ENCODE data around the gene TMA7. TPM values are rescaled to one million over a fixed set of nuclear protein-coding genes. Genes with fewer than 3 reads are reported as not detected.

Gene TMA7
- total RNA-seq, 6 donors from 2014 or later, result 115 to 282 (median 163) TPM

- 3 to 11% methylated on average over 5 to 17 of the region's 19 CpGs for WGBS, 2 donors
- DNase-seq, result peak in 1 of 2 donors; percentile 81
Observed at GRCh38 chr3:48466386-48467109, 26.5 kb downstream of the TMA7 start.

DNA sequence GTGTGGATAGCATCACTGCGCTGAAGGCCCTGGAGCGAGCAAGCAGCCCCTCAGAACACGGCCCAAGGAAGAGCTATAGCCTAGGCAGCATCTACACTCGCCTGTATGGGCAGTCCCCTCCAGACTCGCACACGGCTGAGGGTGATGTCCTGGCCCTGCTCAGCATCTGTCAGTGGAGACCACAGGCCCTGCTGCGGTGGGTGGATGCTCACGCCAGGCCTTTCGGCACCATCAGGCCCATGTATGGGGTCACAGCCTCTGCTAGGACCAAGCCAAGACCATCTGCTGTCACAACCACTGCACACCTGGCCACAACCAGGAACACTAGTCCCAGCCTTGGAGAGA, 27.0 kb downstream of the TMA7 start:
- no peaks in the 10 kb centered on the region for H3K27me3 ChIP-seq
- WGBS, 2 donors, result 93% methylated on average over 4 of the region's 9 CpGs; no CpG with 5 or more reads in 1 of the 2 donors
- peaks cover 61 to 71% (median 63%) of the 10 kb centered on the region in 4 donors for H3K4me1 ChIP-seq
- ATAC-seq (ENCODE audit: low FRiP score in 2 of 2), result no peak
- DNase-seq, result peak in 1 of 2 donors; percentile 25
- no peak for TF ChIP-seq POLR2A (IDR thresholded peaks at IDR 0.05)
- TF ChIP-seq, protein P1, sequence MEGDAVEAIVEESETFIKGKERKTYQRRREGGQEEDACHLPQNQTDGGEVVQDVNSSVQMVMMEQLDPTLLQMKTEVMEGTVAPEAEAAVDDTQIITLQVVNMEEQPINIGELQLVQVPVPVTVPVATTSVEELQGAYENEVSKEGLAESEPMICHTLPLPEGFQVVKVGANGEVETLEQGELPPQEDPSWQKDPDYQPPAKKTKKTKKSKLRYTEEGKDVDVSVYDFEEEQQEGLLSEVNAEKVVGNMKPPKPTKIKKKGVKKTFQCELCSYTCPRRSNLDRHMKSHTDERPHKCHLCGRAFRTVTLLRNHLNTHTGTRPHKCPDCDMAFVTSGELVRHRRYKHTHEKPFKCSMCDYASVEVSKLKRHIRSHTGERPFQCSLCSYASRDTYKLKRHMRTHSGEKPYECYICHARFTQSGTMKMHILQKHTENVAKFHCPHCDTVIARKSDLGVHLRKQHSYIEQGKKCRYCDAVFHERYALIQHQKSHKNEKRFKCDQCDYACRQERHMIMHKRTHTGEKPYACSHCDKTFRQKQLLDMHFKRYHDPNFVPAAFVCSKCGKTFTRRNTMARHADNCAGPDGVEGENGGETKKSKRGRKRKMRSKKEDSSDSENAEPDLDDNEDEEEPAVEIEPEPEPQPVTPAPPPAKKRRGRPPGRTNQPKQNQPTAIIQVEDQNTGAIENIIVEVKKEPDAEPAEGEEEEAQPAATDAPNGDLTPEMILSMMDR (IDR thresholded peaks at IDR 0.05), result no peak
- H3K36me3 ChIP-seq, result peaks cover 0 to 48% (median 31%) of the 10 kb centered on the region in 4 donors
- peak overlapping the region; percentile 48 to 68 (median 58) for H3K4me3 ChIP-seq
- no peaks in the 10 kb centered on the region for H3K9me3 ChIP-seq
- H3K27ac ChIP-seq, result peak overlapping the region; percentile 97 to 100 (median 98)

More at GRCh38 chr3:48466386-48467109, 26.5 kb downstream of the TMA7 start:
- H3K9me3 ChIP-seq, result no peaks in the 10 kb centered on the region
- no peaks in the 10 kb centered on the region for H3K27me3 ChIP-seq
- H3K4me3 ChIP-seq, result peak overlapping the region; percentile 48 to 68 (median 58)
- peaks cover 56 to 65% (median 58%) of the 10 kb centered on the region in 4 donors for H3K4me1 ChIP-seq
- ATAC-seq (ENCODE audit: low FRiP score in 2 of 2), result peak; percentile 6 to 16
- peak overlapping the region; percentile 97 to 100 (median 98) for H3K27ac ChIP-seq
- H3K36me3 ChIP-seq, result peaks cover 0 to 52% (median 31%) of the 10 kb centered on the region in 4 donors
- TF ChIP-seq EP300 (IDR thresholded peaks at IDR 0.05), result no peak
- no peak for TF ChIP-seq POLR2A (IDR thresholded peaks at IDR 0.05)
- TF ChIP-seq, protein P1 (IDR thresholded peaks at IDR 0.05), result no peak
- TF ChIP-seq POLR2AphosphoS5 (IDR thresholded peaks at IDR 0.05), result no peak

DNA sequence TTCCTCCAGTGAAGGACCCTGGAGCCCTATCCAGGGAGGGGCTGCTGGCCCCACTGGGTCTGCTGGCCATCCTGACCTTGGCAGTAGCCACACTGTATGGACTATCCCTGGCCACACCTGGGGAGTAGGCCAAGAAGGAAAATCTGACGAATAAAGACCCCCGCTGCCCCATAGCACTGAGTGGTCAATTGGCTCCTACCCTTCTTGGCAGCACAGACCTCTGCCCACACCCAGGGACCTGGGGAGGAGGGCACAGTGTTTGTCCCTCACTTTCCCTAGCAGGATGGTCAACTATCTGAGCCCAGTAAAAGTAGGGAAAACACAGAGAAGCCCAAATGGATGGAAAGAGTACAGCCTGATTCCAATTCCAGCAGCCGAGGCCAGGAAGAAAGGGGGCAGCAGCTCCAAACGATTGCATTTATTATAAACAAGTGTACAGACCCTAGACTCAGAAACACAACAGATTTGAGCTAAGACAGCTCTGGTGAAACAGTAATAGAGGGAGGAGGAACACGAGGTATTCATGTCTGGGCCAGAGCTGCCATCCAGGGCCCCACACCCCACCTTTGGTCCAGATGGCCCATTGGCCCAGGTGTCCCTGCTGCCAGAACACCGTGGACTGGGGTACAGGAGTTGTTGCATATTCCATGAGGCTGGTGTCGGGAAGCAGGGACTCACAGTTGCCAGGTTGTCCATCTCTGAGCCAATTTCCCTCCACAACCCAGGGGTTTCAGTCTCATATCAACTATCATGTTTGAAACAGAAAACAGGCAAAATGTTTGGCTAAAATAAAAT, 27.6 kb downstream of the TMA7 start:
- ATAC-seq (ENCODE audit: low FRiP score in 2 of 2) (no peak), DNase-seq (no peak)
- Histone ChIP-seq H3K4me1 (peaks cover 64 to 76% (median 67%) of the 10 kb centered on the region in 4 donors), H3K27ac (peak overlapping the region; percentile 97 to 100 (median 98)), H3K9me3 (no peaks in the 10 kb centered on the region), H3K27me3 (no peaks in the 10 kb centered on the region), H3K4me3 (peak overlapping the region in 3 of 4 donors; percentile 48 to 60 (median 55)), H3K36me3 (peaks cover 0 to 48% (median 31%) of the 10 kb centered on the region in 4 donors)
- WGBS, 2 donors, result 72 to 75% methylated on average over 7 of the region's 7 CpGs
- TF ChIP-seq, protein P1 (IDR thresholded peaks at IDR 0.05), result no peak
- TF ChIP-seq POLR2A (IDR thresholded peaks at IDR 0.05) (no peak), EP300 (IDR thresholded peaks at IDR 0.05) (no peak), POLR2AphosphoS5 (IDR thresholded peaks at IDR 0.05) (no peak)

GRCh38 chr3:48468329-48468731, 28.3 kb downstream of the TMA7 start:
- TF ChIP-seq EP300 (IDR thresholded peaks at IDR 0.05), result no peak
- TF ChIP-seq POLR2AphosphoS5 (IDR thresholded peaks at IDR 0.05), result no peak
- TF ChIP-seq, protein P1 (IDR thresholded peaks at IDR 0.05), result no peak
- TF ChIP-seq POLR2A (IDR thresholded peaks at IDR 0.05), result no peak
- WGBS, 2 donors, result 92% methylated on average over 8 of the region's 8 CpGs; no CpG with 5 or more reads in 1 of the 2 donors
- Histone ChIP-seq H3K4me1 (peaks cover 67 to 82% (median 71%) of the 10 kb centered on the region in 4 donors), H3K36me3 (peaks cover 0 to 45% (median 31%) of the 10 kb centered on the region in 4 donors), H3K27me3 (no peaks in the 10 kb centered on the region), H3K4me3 (no peak overlapping the region), H3K27ac (peak overlapping the region in 3 of 4 donors; percentile 97 to 100 (median 97)), H3K9me3 (no peaks in the 10 kb centered on the region)
- ATAC-seq (ENCODE audit: low FRiP score in 2 of 2) (no peak), DNase-seq (peak in 1 of 2 donors; percentile 50)
